ENCODE data around the gene GSK3A.

GSK3A gene

DNA sequence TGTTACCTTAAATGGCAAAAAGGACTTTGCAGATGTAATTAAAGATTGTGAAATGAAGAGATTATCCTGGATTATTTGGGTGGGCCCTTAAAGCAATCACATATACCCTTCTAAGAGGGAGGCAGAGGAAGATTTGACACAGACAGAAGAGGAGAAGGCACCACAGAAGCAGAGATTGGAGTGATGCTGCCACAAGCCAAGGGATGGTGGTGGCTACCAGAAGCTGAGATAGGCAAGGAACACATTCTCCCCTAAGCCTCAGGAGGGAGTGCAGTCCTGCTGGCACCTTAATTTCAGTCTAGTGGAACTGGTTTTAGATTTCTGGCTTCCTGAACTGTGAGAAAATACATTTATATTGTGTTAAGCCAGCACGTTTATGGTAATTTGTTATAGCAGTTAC, 49.1 kb downstream of the GSK3A start:
- no peak overlapping the region for H3K4ac ChIP-seq (ENCODE audit: low read length)
- no peak overlapping the region for H2BK12ac ChIP-seq (ENCODE audit: low read length)
- H3K36me3 ChIP-seq (replicated peaks in 1 of 2; ENCODE audit: control insufficient read depth in 2 of 2, insufficient read depth in 2 of 2, low read length in 2 of 2): peaks cover 6 to 10% of the 10 kb centered on the region in 2 donors
- peaks cover 3% of the 10 kb centered on the region for H3K79me1 ChIP-seq (ENCODE audit: low read depth, low read length)
- H3K27ac ChIP-seq (replicated peaks; ENCODE audit: low read length): no peak overlapping the region
- H2AK5ac ChIP-seq (ENCODE audit: low read depth, low read length): no peak overlapping the region
- no peak overlapping the region for H2AFZ ChIP-seq (ENCODE audit: low read length)
- H3K18ac ChIP-seq (ENCODE audit: low read length): no peak overlapping the region
- H4K8ac ChIP-seq (ENCODE audit: low read depth, low read length): no peak overlapping the region
- peaks cover 0 to 33% (median 0%) of the 10 kb centered on the region in 3 experiments for H3K27me3 ChIP-seq (ENCODE audit: control insufficient read depth in 3 of 3, insufficient read depth in 3 of 3, low read depth in 1 of 3, low read length in 3 of 3)
- no peak overlapping the region for H2BK5ac ChIP-seq (ENCODE audit: low read length)
- H3K9ac ChIP-seq (ENCODE audit: low read depth, low read length, poor library complexity): no peak overlapping the region
- H3K4me3 ChIP-seq (ENCODE audit: low read length in 2 of 2): no peak overlapping the region
- no peak overlapping the region for H3K23ac ChIP-seq (ENCODE audit: low read depth, low read length, poor library complexity)
- no peaks in the 10 kb centered on the region for H3K4me1 ChIP-seq (ENCODE audit: control insufficient read depth in 2 of 2, insufficient read depth in 1 of 2, low read depth in 1 of 2, low read length in 2 of 2)
- H3K14ac ChIP-seq (ENCODE audit: low read length): no peak overlapping the region
- H3K4me2 ChIP-seq (ENCODE audit: insufficient read depth, low read length, poor library complexity, severe bottlenecking): no peak overlapping the region
- no peak overlapping the region for H4K91ac ChIP-seq (ENCODE audit: low read depth, low read length, poor library complexity)
- no peak overlapping the region for H2BK120ac ChIP-seq (ENCODE audit: low read depth, low read length)
- no peak overlapping the region for H2BK15ac ChIP-seq (ENCODE audit: low read length)
- no CpG with 5 or more reads among the region's 1 CpG for WGBS, 2 donors (ENCODE audit: extremely low coverage in 2 of 2, insufficient read length in 2 of 2, insufficient replicate concordance in 1 of 2)
- H3K9me3 ChIP-seq (replicated peaks in 1 of 2; ENCODE audit: control insufficient read depth in 2 of 2, insufficient read depth in 1 of 2, low read depth in 1 of 2, low read length in 2 of 2): peaks cover 2 to 5% of the 10 kb centered on the region in 2 donors
- no peak for DNase-seq (ENCODE audit: low spot score)

DNA sequence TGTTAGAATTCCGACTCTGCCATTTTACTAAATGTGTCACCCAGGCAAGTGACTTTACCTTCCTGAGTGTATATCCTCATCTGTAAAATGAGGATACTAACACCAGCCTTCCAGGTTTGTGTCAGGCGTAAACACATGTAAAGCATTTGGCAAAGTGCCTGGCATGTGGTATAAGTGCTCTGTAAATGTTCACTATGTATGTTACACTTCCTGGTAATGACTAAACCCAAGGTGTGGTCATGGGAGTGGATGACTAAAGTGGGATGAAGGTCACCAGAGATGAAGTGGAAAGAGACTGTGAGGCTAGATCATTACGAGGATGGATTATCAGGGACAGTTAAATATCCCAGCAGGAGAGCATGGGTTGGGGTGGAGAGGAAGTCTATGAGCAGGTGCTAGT, 50.5 kb downstream of the GSK3A start:
- Histone ChIP-seq H2BK12ac (ENCODE audit: low read length) (no peak overlapping the region), H2BK120ac (ENCODE audit: low read depth, low read length) (no peak overlapping the region), H2BK15ac (ENCODE audit: low read length) (no peak overlapping the region), H3K9me3 (replicated peaks in 1 of 2; ENCODE audit: control insufficient read depth in 2 of 2, insufficient read depth in 1 of 2, low read depth in 1 of 2, low read length in 2 of 2) (peaks cover 2 to 5% of the 10 kb centered on the region in 2 donors), H3K79me1 (ENCODE audit: low read depth, low read length) (peaks cover 1% of the 10 kb centered on the region), H3K27ac (replicated peaks; ENCODE audit: low read length) (no peak overlapping the region), H3K4me1 (ENCODE audit: control insufficient read depth in 2 of 2, insufficient read depth in 1 of 2, low read depth in 1 of 2, low read length in 2 of 2) (no peaks in the 10 kb centered on the region), H2AK5ac (ENCODE audit: low read depth, low read length) (no peak overlapping the region), H2AFZ (ENCODE audit: low read length) (no peak overlapping the region), H3K27me3 (ENCODE audit: control insufficient read depth in 3 of 3, insufficient read depth in 3 of 3, low read depth in 1 of 3, low read length in 3 of 3) (peaks cover 0 to 33% (median 0%) of the 10 kb centered on the region in 3 experiments), H3K18ac (ENCODE audit: low read length) (no peak overlapping the region), H2BK5ac (ENCODE audit: low read length) (no peak overlapping the region), H4K91ac (ENCODE audit: low read depth, low read length, poor library complexity) (no peak overlapping the region), H3K4me2 (ENCODE audit: insufficient read depth, low read length, poor library complexity, severe bottlenecking) (no peak overlapping the region), H3K4me3 (ENCODE audit: low read length in 2 of 2) (no peak overlapping the region), H3K9ac (ENCODE audit: low read depth, low read length, poor library complexity) (no peak overlapping the region), H3K23ac (ENCODE audit: low read depth, low read length, poor library complexity) (no peak overlapping the region), H3K4ac (ENCODE audit: low read length) (no peak overlapping the region), H3K36me3 (replicated peaks in 1 of 2; ENCODE audit: control insufficient read depth in 2 of 2, insufficient read depth in 2 of 2, low read length in 2 of 2) (peaks cover 0 to 3% of the 10 kb centered on the region in 2 donors), H4K8ac (ENCODE audit: low read depth, low read length) (no peak overlapping the region), H3K14ac (ENCODE audit: low read length) (no peak overlapping the region)
- no CpG with 5 or more reads among the region's 3 CpGs for WGBS, 2 donors (ENCODE audit: extremely low coverage in 2 of 2, insufficient read length in 2 of 2, insufficient replicate concordance in 1 of 2)
- DNase-seq (ENCODE audit: low spot score): no peak

DNA sequence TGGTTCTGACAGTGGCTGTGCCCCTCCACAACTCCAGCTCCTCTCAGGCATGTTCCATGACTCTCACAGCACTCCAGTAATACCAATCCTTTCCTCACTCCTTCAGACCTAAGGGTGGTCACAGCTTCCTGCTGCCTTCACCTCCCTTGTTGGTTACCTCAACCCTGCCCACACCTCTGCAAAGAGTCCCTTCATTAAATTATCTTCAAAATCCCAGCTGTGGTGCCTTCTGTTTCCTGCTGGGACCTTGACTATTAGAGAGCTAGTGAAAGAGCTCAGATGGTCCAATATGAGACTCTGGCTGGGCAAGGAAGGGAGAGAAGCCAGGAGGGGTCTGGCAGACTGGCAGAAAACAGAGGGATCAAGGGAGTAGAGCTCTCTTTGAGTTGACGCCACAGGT, 51.1 kb downstream of the GSK3A start:
- Histone ChIP-seq H2AFZ (ENCODE audit: low read length) (no peak overlapping the region), H2AK5ac (ENCODE audit: low read depth, low read length) (no peak overlapping the region), H3K9me3 (replicated peaks in 1 of 2; ENCODE audit: control insufficient read depth in 2 of 2, insufficient read depth in 1 of 2, low read depth in 1 of 2, low read length in 2 of 2) (peaks cover 2 to 5% of the 10 kb centered on the region in 2 donors), H3K79me1 (ENCODE audit: low read depth, low read length) (peaks cover under 1% of the 10 kb centered on the region), H3K27ac (replicated peaks; ENCODE audit: low read length) (no peak overlapping the region), H2BK15ac (ENCODE audit: low read length) (no peak overlapping the region), H3K23ac (ENCODE audit: low read depth, low read length, poor library complexity) (no peak overlapping the region), H3K36me3 (replicated peaks in 1 of 2; ENCODE audit: control insufficient read depth in 2 of 2, insufficient read depth in 2 of 2, low read length in 2 of 2) (no peaks in the 10 kb centered on the region), H3K9ac (ENCODE audit: low read depth, low read length, poor library complexity) (no peak overlapping the region), H2BK120ac (ENCODE audit: low read depth, low read length) (no peak overlapping the region), H4K8ac (ENCODE audit: low read depth, low read length) (no peak overlapping the region), H3K4ac (ENCODE audit: low read length) (no peak overlapping the region), H4K91ac (ENCODE audit: low read depth, low read length, poor library complexity) (no peak overlapping the region), H3K4me1 (ENCODE audit: control insufficient read depth in 2 of 2, insufficient read depth in 1 of 2, low read depth in 1 of 2, low read length in 2 of 2) (no peaks in the 10 kb centered on the region), H3K27me3 (ENCODE audit: control insufficient read depth in 3 of 3, insufficient read depth in 3 of 3, low read depth in 1 of 3, low read length in 3 of 3) (peaks cover 0 to 33% (median 0%) of the 10 kb centered on the region in 3 experiments), H2BK12ac (ENCODE audit: low read length) (no peak overlapping the region), H3K18ac (ENCODE audit: low read length) (no peak overlapping the region), H2BK5ac (ENCODE audit: low read length) (no peak overlapping the region), H3K4me2 (ENCODE audit: insufficient read depth, low read length, poor library complexity, severe bottlenecking) (no peak overlapping the region), H3K4me3 (ENCODE audit: low read length in 2 of 2) (no peak overlapping the region), H3K14ac (ENCODE audit: low read length) (no peak overlapping the region)
- no CpG with 5 or more reads among the region's 1 CpG for WGBS, 2 donors (ENCODE audit: extremely low coverage in 2 of 2, insufficient read length in 2 of 2, insufficient replicate concordance in 1 of 2)
- no peak for DNase-seq (ENCODE audit: low spot score)

DNA sequence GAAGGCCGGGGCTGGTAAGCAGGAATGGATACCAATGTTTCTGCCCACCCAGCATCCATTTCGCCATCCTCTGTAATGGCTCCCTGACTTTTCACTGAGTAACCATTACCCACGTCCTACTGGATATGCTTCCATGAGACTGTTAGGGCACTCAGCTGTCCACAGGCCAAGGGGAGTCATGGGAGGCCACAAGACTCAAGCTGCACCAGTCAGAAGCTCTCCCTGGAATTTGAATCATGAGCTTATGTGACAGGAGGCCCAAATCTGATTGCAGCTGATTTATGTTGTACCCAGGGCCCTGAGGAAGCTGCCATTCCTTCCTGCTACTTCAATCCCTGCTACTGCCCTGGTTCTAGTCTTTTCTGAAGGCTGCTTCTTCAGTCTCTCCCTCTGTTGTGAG, 53.3 kb downstream of the GSK3A start:
- Histone ChIP-seq H2BK120ac (ENCODE audit: low read depth, low read length) (no peak overlapping the region), H3K27ac (replicated peaks; ENCODE audit: low read length) (no peak overlapping the region), H2BK12ac (ENCODE audit: low read length) (no peak overlapping the region), H3K4me2 (ENCODE audit: insufficient read depth, low read length, poor library complexity, severe bottlenecking) (no peak overlapping the region), H3K36me3 (replicated peaks in 1 of 2; ENCODE audit: control insufficient read depth in 2 of 2, insufficient read depth in 2 of 2, low read length in 2 of 2) (no peaks in the 10 kb centered on the region), H3K9ac (ENCODE audit: low read depth, low read length, poor library complexity) (no peak overlapping the region), H3K4ac (ENCODE audit: low read length) (no peak overlapping the region), H3K23ac (ENCODE audit: low read depth, low read length, poor library complexity) (no peak overlapping the region), H3K18ac (ENCODE audit: low read length) (no peak overlapping the region), H4K8ac (ENCODE audit: low read depth, low read length) (no peak overlapping the region), H3K14ac (ENCODE audit: low read length) (peak overlapping the region; percentile 65), H3K4me1 (ENCODE audit: control insufficient read depth in 2 of 2, insufficient read depth in 1 of 2, low read depth in 1 of 2, low read length in 2 of 2) (peaks cover 0 to 4% of the 10 kb centered on the region in 2 donors), H3K27me3 (ENCODE audit: control insufficient read depth in 3 of 3, insufficient read depth in 3 of 3, low read depth in 1 of 3, low read length in 3 of 3) (peaks cover 0 to 33% (median 0%) of the 10 kb centered on the region in 3 experiments), H2AK5ac (ENCODE audit: low read depth, low read length) (no peak overlapping the region), H2BK5ac (ENCODE audit: low read length) (no peak overlapping the region), H4K91ac (ENCODE audit: low read depth, low read length, poor library complexity) (no peak overlapping the region), H3K9me3 (replicated peaks in 1 of 2; ENCODE audit: control insufficient read depth in 2 of 2, insufficient read depth in 1 of 2, low read depth in 1 of 2, low read length in 2 of 2) (peaks cover 2 to 5% of the 10 kb centered on the region in 2 donors), H3K79me1 (ENCODE audit: low read depth, low read length) (no peaks in the 10 kb centered on the region), H2BK15ac (ENCODE audit: low read length) (no peak overlapping the region), H3K4me3 (ENCODE audit: low read length in 2 of 2) (no peak overlapping the region), H2AFZ (ENCODE audit: low read length) (no peak overlapping the region)
- WGBS, 2 donors (ENCODE audit: extremely low coverage in 2 of 2, insufficient read length in 2 of 2, insufficient replicate concordance in 1 of 2): no CpG with 5 or more reads among the region's 3 CpGs
- DNase-seq (ENCODE audit: low spot score): no peak

All from neuronal stem cell (in vitro differentiated cells).